LNCaP clone FGC (cell line): ENCODE results near the gene VPS16.
"Not testable (repeated sequence)": the region's sequence is repeated elsewhere in the genome, so short reads cannot be mapped to it uniquely, and the experiment has no call there.

ENCODE experiments used
- DNase-seq: peaks from one replicate; pipeline ENCODE4 v3.0.0-alpha.2; 2011; ENCODE audit warnings: low read depth
- H3K4me3 ChIP-seq: 2 replicates; pipeline ENCODE4 v1.5.1; 2011; ENCODE audit warnings: mild to moderate bottlenecking, low read depth, low read length, control low read depth
- CTCF ChIP-seq: IDR thresholded peaks from 2 replicates; pipeline ENCODE4 v1.5.1; 2012; ENCODE audit warnings: mild to moderate bottlenecking; ENCODE audit not compliant: control insufficient read depth, insufficient read depth; ENCODE audit errors: extremely low read depth

VPS16 gene

GRCh38 chr20:2801286-2801728 is 39.2 kb upstream of the VPS16 start:
- no peak for DNase-seq
- no peak for TF ChIP-seq CTCF
- no peak overlapping the region for H3K4me3 ChIP-seq

- no peak overlapping the region for H3K4me3 ChIP-seq
- no peak for DNase-seq
These were observed 36.3 kb upstream of the VPS16 start for GRCh38 chr20:2804041-2804828.

GRCh38 chr20:2804852-2805688 is 35.5 kb upstream of the VPS16 start:
- DNase-seq: no peak
- H3K4me3 ChIP-seq: no peak overlapping the region

More at GRCh38 chr20:2804041-2804828, 36.3 kb upstream of the VPS16 start:
- no peak for TF ChIP-seq CTCF

GRCh38 chr20:2805689-2806350 is 34.7 kb upstream of the VPS16 start:
- TF ChIP-seq CTCF: no peak
- H3K4me3 ChIP-seq: no peak overlapping the region
- no peak for DNase-seq

More at GRCh38 chr20:2804852-2805688, 35.5 kb upstream of the VPS16 start:
- TF ChIP-seq CTCF: no peak

- TF ChIP-seq CTCF: no peak
- H3K4me3 ChIP-seq: no peak overlapping the region
- DNase-seq: no peak
These were observed 34.2 kb upstream of the VPS16 start for GRCh38 chr20:2806351-2806701.

- no peak for TF ChIP-seq CTCF
- no peak overlapping the region for H3K4me3 ChIP-seq
- DNase-seq: no peak
These were observed 33.5 kb upstream of the VPS16 start for GRCh38 chr20:2807019-2807418.

- not testable (repeated sequence) for H3K4me3 ChIP-seq, DNase-seq
These were observed 32.6 kb upstream of the VPS16 start for GRCh38 chr20:2807929-2808328.
